ENCODE data around the gene TBX20. TPM values are rescaled to one million over a fixed set of nuclear protein-coding genes. Genes with fewer than 3 reads are reported as not detected.
"Not testable (repeated sequence)": the region's sequence is repeated elsewhere in the genome, so short reads cannot be mapped to it uniquely, and the experiment has no call there.

TBX20 gene
- total RNA-seq, 1 experiment from 2014 or later: not detected

- DNase-seq (ENCODE audit: low spot score): not testable (repeated sequence)
Measured at GRCh38 chr7:35161059-35161740, 92.7 kb downstream of the TBX20 start.

Other genes with a start within 250 kb of the TBX20 start
- gene DPY19L1, start 216.6 kb downstream of the TBX20 start, total RNA-seq (2014; rRNA removed; shearing (Covaris generic)): 15.0 and 15.3 TPM in 2 replicates

Measured in HT-29 (cell line).